GM19397 (cell line): ENCODE data around the gene RFX6.

Source experiments
- ATAC-seq: cut with Tn5 transposase; IDR thresholded peaks from one replicate; pipeline ENCODE4 v1.9.1; 2021; ENCODE audit warnings: mild to moderate bottlenecking, moderate library complexity; ENCODE audit not compliant: unreplicated experiment

The RFX6 gene

DNA sequence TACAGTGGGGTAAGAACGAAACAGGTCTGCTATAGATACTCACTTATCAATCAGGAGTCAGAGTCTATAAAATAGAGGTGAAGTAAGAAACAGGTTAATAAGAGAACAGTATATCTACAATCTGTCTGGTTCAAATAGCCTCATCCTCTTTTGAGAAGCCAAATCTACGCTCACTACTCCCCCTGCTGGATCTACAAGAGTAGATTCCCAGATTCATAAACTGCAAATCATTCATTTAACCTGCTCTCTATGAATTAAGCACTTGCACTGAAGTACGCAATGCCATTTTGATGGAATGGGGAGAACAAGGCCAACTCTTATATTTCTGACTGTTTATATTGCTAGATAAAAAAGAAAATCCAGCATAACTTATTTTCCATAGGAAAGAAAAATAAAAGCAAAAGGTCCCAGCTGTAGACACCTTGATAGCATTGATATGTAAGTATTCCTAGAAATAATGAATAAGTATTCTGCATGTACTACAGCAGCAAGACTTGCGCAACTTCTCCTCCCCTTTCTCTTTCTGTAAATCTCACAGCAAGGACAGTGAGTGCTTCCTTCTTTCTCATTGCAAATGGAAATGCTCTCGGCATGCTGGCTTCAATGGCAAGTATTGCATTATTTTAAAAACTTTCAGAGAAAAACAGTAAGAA is 92.3 kb downstream of the RFX6 start:
- ATAC-seq, result peak; percentile 86

DNA sequence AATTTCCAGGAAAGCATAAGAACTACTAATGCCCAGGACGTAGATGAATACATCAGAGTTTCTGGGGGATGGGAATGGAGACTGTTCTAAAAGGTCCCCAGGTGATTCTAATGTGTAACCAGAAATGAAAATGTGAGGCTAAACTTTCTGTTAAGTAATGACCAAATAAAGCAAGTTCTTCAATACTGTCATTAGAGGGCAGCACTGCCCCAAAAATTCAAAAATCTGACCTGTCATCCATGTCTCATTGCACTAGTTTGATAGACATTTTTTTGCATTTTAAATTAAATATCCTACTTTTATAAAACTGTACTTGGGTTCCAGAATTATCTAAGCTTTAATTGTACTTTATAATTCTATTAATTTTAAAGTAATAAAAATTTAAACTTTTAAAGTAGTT is 94.9 kb downstream of the RFX6 start:
- ATAC-seq, result no peak

DNA sequence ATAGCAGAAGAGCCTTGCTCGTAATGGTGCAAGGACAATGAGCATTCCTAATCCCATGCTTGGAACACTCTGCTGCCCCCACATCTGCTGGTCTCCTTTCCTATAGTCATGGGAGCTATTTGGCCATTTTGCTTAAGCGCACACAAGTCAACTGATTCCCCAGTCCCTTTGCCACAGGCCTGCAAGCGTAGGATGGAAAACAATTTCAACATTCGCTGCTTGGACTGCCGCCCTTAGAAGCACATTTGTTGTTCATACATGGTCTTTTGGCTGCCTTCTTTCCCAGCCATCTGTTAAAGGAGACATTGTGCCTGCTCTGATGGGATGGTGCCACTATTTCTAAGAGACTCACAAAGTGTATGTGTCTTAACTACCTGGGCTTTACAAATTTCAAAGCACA is 96.9 kb downstream of the RFX6 start:
- ATAC-seq, result no peak

DNA sequence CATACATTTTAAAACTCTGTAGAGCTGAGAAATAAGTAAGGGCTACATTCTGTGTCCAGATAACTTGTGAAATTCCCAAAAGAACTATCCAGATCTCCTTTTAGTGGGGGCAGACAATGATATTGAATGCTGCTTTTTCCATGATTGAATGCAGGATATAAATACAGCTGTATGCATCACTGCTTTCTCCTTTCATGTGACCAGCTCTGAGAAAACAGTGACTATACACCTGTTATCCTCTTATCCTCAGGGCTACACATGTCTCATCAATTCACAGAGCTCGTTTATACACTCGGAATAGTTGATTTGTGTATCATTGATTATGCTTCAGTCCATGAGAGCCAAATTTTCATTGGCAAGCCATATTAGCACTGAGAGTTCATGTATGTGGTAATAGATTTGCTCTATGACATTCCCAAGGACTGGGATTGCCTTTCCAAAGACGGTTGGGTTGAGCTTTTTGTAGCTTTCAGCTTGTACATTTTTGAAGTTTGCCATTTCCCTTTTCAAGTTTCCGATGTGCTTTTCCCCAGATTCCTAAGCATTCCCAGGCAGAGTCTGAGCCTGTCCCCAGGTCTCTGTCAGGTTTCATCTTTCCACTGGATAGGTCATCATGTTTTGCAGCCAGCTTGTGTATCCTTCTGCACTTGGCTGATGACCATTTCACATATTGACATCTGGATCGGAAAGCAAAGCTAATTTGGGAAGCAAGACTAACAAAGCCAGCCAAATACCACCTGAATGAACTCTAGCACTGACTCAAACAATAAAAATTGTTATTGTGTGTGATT is 97.7 kb downstream of the RFX6 start:
- no peak for ATAC-seq

DNA sequence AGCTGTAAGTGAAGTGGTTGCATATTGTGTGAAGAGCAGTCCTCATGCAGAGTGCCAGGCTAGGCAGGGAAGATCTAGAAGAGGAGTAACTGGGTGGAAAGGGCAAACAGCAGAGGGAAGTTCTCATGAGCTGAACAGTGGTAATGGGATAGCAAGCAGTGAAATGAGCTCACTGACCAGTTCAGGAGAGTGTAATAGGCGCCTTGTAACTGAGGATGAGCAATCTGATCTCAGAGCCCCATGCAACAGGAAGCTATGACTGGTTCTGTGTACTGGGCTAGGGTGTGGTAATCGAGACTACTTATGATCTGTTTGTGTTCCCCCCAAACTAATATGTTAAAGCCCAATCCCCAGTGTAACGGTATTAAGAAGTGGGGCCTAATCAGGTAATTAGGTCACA is 98.6 kb downstream of the RFX6 start:
- no peak for ATAC-seq

DNA sequence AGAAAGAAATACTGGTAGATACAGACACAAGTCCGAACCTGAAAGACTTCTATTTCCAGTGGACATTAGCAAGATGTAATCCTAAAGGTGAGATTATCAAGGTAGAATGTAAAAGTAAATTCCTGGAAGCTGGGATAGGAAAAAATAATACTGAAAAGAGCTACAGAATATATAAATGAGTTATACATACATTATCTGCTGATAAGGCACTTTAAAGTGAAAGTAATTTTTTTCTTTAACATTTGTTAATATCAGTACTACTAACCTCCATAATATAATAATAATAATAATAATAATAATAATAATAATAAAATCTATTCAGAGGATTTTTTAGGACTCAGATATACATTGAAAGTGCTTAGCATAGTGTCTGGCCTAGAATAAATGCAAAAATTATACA is 102.5 kb downstream of the RFX6 start:
- no peak for ATAC-seq
